HepG2 (cell line): ENCODE results near the gene VRK1. TPM values are rescaled to one million over a fixed set of nuclear protein-coding genes. Genes with fewer than 3 reads are reported as not detected.

Experiments
- ATAC-seq: fragments of 200-7000 bp; cut with Tn5 transposase; 3 replicates; pipeline ENCODE4 v1.9.1; 2020; ENCODE audit warnings: mild to moderate bottlenecking, moderate library complexity
- BruUV-seq: library from RNA; stranded (reverse); fragments of 400-500 nt; replicated peaks from 2 replicates; lab custom pipeline; 2021; lab: Mats Ljungman, UMichigan
- CTCF ChIA-PET: fragments of 300-600 bp; formaldehyde crosslinking; extraction: SDS; loops from one replicate; lab custom pipeline; 2021; ENCODE audit warnings: low total read pairs, inconsistent platforms, low intra/inter-chr PET ratio; lab: Yijun Ruan, JAX
- POLR2A ChIA-PET: fragments of 350-600 bp; sonication (Branson Sonifier 250); formaldehyde crosslinking; loops from one replicate; lab custom pipeline; 2020; ENCODE audit warnings: antibody characterized with exemption, inconsistent platforms; lab: Yijun Ruan, JAX
- DNase-seq: peaks from one replicate; pipeline ENCODE4 v3.0.0-alpha.2; 2015; ENCODE audit warnings: low spot score
- FAIRE-seq: peaks from 3 replicates; lab custom pipeline; 2011; peaks lifted over from hg19 to GRCh38; lab: Jason Lieb, UNC
- H2AFZ ChIP-seq: one replicate; pipeline ENCODE4 v1.6.1; 2011; ENCODE audit warnings: low read length, inconsistent platforms
- H3K27ac ChIP-seq: fragments of 300-600 bp; 3 replicates; pipeline ENCODE4 v1.8.0; 2011; ENCODE audit warnings: mixed run types, mild to moderate bottlenecking, mixed read lengths, low read length, inconsistent platforms; ENCODE audit not compliant: insufficient read depth; ENCODE audit errors: extremely low read length
- H3K27me3 ChIP-seq, 2 experiments: fragments of 200-600 bp in 1 of 2; 2 replicates in 1 of 2; 3 replicates in 1 of 2; pipeline versions ENCODE4 v1.6.0 to v1.8.0; 2011; ENCODE audit warnings: low read length in 2 of 2, mild to moderate bottlenecking in 2 of 2, moderate library complexity in 2 of 2, inconsistent platforms in 1 of 2; ENCODE audit not compliant: insufficient read depth in 2 of 2, control insufficient read depth in 1 of 2
- H3K36me3 ChIP-seq, 2 experiments: fragments of 200-600 bp in 1 of 2; replicated peaks in 1 of 2; 2 replicates in 1 of 2; 3 replicates in 1 of 2; pipeline versions ENCODE4 v1.5.1 to v1.8.0; 2011; ENCODE audit warnings: low read length in 2 of 2, inconsistent platforms in 1 of 2; ENCODE audit not compliant: insufficient read depth in 2 of 2, control insufficient read depth in 1 of 2
- H3K4me1 ChIP-seq: 2 replicates; pipeline ENCODE4 v1.5.1; 2012; ENCODE audit warnings: low read length, inconsistent platforms; ENCODE audit not compliant: insufficient read depth
- H3K4me2 ChIP-seq: 2 replicates; pipeline ENCODE4 v1.6.0; 2011; ENCODE audit warnings: low read depth, low read length, inconsistent platforms
- H3K4me3 ChIP-seq, 3 experiments: fragments of 200-600 bp in 1 of 3; sonication (generic), shearing (Covaris generic) in 1 of 3; replicated peaks in 1 of 3; 2 replicates each; pipeline ENCODE4 v1.5.1; 2011 to 2016; ENCODE audit warnings: low read length in 3 of 3, inconsistent platforms in 2 of 3, low read depth in 2 of 3, mild to moderate bottlenecking in 2 of 3, control low read depth in 1 of 3, mixed read lengths in 1 of 3; ENCODE audit not compliant: insufficient read depth in 1 of 3
- H3K79me2 ChIP-seq: one replicate; pipeline ENCODE4 v1.6.1; 2011; ENCODE audit warnings: low read length, inconsistent platforms; ENCODE audit not compliant: insufficient read depth
- H3K9ac ChIP-seq: 2 replicates; pipeline ENCODE4 v1.6.0; 2011; ENCODE audit warnings: mild to moderate bottlenecking, low read depth, low read length, inconsistent platforms; ENCODE audit not compliant: insufficient read depth
- H3K9me3 ChIP-seq: 2 replicates; pipeline ENCODE4 v1.5.1; 2012; ENCODE audit warnings: mild to moderate bottlenecking, low read length
- H4K20me1 ChIP-seq: 2 replicates; pipeline ENCODE4 v1.6.0; 2011; ENCODE audit warnings: inconsistent platforms, mild to moderate bottlenecking, low read length, moderate library complexity; ENCODE audit not compliant: insufficient read depth
- CAMTA2 ChIP-seq: sonication (generic); formaldehyde crosslinking; IDR thresholded peaks from 2 replicates; pipeline ENCODE4 v1.4.0; 2020; ENCODE audit warnings: mild to moderate bottlenecking, missing genetic modification reagents, borderline replicate concordance
- CC2D1A ChIP-seq: sonication (generic); formaldehyde crosslinking; IDR thresholded peaks from 2 replicates; pipeline ENCODE4 v1.8.1; 2023; ENCODE audit warnings: mild to moderate bottlenecking, missing genetic modification reagents
- DPF2 ChIP-seq: sonication (generic); formaldehyde crosslinking; IDR thresholded peaks from 2 replicates; pipeline ENCODE4 v1.4.0; 2020; ENCODE audit warnings: mild to moderate bottlenecking, low read depth, missing genetic modification reagents, borderline replicate concordance
- IKZF5 ChIP-seq: IDR thresholded peaks from 2 replicates; pipeline ENCODE4 v1.6.1; 2018; ENCODE audit warnings: missing genetic modification reagents, mild to moderate bottlenecking, missing compliant biosample characterization
- IRF1 ChIP-seq: sonication (generic); formaldehyde crosslinking; IDR thresholded peaks from 2 replicates; pipeline ENCODE4 v1.4.0; 2020; ENCODE audit warnings: low read depth, mild to moderate bottlenecking, missing genetic modification reagents
- MEIS1 ChIP-seq: sonication (generic); formaldehyde crosslinking; IDR thresholded peaks from 2 replicates; pipeline ENCODE4 v1.9.0; 2021; ENCODE audit warnings: mild to moderate bottlenecking, missing genetic modification reagents, moderate library complexity, borderline replicate concordance
- PHF8 ChIP-seq: sonication (generic); formaldehyde crosslinking; IDR thresholded peaks from 2 replicates; pipeline ENCODE4 v1.5.0; 2020; ENCODE audit warnings: missing genetic modification reagents
- RBAK ChIP-seq: sonication (generic); formaldehyde crosslinking; IDR thresholded peaks from 2 replicates; pipeline ENCODE4 v1.5.1; 2020; ENCODE audit warnings: mild to moderate bottlenecking, missing genetic modification reagents
- RCOR2 ChIP-seq: IDR thresholded peaks from 2 replicates; pipeline ENCODE4 v1.6.1; 2016; ENCODE audit warnings: missing biosample characterization, missing genetic modification reagents
- RXRB ChIP-seq: IDR thresholded peaks from 2 replicates; pipeline ENCODE4 v1.6.1; 2016; ENCODE audit warnings: borderline replicate concordance, missing genetic modification reagents, missing compliant biosample characterization
- ZBTB14 ChIP-seq: sonication (generic); formaldehyde crosslinking; IDR thresholded peaks from 2 replicates; pipeline ENCODE4 v1.4.0; 2020; ENCODE audit warnings: missing genetic modification reagents
- ZBTB46 ChIP-seq: sonication (generic); formaldehyde crosslinking; IDR thresholded peaks from 2 replicates; pipeline ENCODE4 v1.4.0; 2020; ENCODE audit warnings: mild to moderate bottlenecking, missing genetic modification reagents, borderline replicate concordance
- ZNF292 ChIP-seq: sonication (generic); formaldehyde crosslinking; IDR thresholded peaks from 2 replicates; pipeline ENCODE4 v1.8.1; 2022; ENCODE audit warnings: mild to moderate bottlenecking, low read depth, missing genetic modification reagents, borderline replicate concordance
- ZNF354B ChIP-seq: sonication (generic); formaldehyde crosslinking; IDR thresholded peaks from 2 replicates; pipeline ENCODE4 v1.8.0; 2022; ENCODE audit warnings: mild to moderate bottlenecking, missing genetic modification reagents
- ZNF430 ChIP-seq: sonication (generic); formaldehyde crosslinking; IDR thresholded peaks from 2 replicates; pipeline ENCODE4 v1.9.0; 2021; ENCODE audit warnings: mild to moderate bottlenecking, missing genetic modification reagents
- ZNF431 ChIP-seq: sonication (generic); formaldehyde crosslinking; IDR thresholded peaks from 2 replicates; pipeline ENCODE4 v1.9.0; 2022; ENCODE audit warnings: missing genetic modification reagents, low read depth, mild to moderate bottlenecking, borderline replicate concordance
- ZNF784 ChIP-seq: sonication (generic); formaldehyde crosslinking; IDR thresholded peaks from 2 replicates; pipeline ENCODE4 v1.5.1; 2020; ENCODE audit warnings: missing genetic modification reagents, mild to moderate bottlenecking, borderline replicate concordance
- WGBS: methylation state at CpG from one replicate; pipeline ENCODE4 v1.1.6; 2017; ENCODE audit warnings: low lambda C conversion rate; 5-methylcytosine and 5-hydroxymethylcytosine counted together
- in situ Hi-C: cut with HindIII; loops from 2 replicates; pipeline ENCODE4 v1.10.0; 2017; ENCODE audit warnings: low pct_unique_long_range_greater_than_20kb; ENCODE audit not compliant: extremely low pct_ligation_motif_present
- intact Hi-C: fragments of 100-400 bp; cut with micrococcal nuclease; formaldehyde crosslinking; loops from one replicate; pipeline ENCODE4 v1.10.0; 2022; ENCODE audit not compliant: unreplicated experiment
- polyA plus RNA-seq, 8 experiments: library from polyadenylated mRNA; depleted of rRNA in 3 of 8; stranded (reverse) in 7 of 8; unstranded in 1 of 8; fragments of >200 nt; fragmentation: Illumina TruSeq in 4 of 8; extraction: Trizol in 4 of 8; gene quantifications; 2 replicates each; pipeline versions ENCODE4 v1.2.1 to v1.2.3, GENCODE V29; 2011 to 2016; ENCODE audit warnings: low read depth in 4 of 8, missing spikeins in 1 of 8, mixed read lengths in 1 of 8; ENCODE audit not compliant: insufficient read depth in 1 of 8
- total RNA-seq, 5 experiments: library from RNA; depleted of rRNA; stranded (reverse); fragments of >200 nt; fragmentation: Illumina TruSeq; extraction: Trizol; gene quantifications; 2 replicates each; pipeline ENCODE4 v1.2.3, GENCODE V29; 2016; ENCODE audit warnings: low read depth in 1 of 5

Gene VRK1
- total and polyA plus RNA-seq, 2 of the 13 experiments (the other 11 are each of a cell fraction or from before 2014, with no cell fraction given), result 7.9 to 51.3 TPM

- no peak for ATAC-seq
- no peaks in the 10 kb centered on the region for H3K79me2 ChIP-seq
- intact Hi-C loops, result no loop called here
- no peak for FAIRE-seq
- TF ChIP-seq ZBTB14 (CRISPR knock-in tag), result no peak
- no peak for TF ChIP-seq ZBTB46 (CRISPR knock-in tag)
- TF ChIP-seq CC2D1A, result no peak
- no peak for TF ChIP-seq PHF8 (CRISPR knock-in tag)
- TF ChIP-seq RCOR2, result no peak
- no peak for TF ChIP-seq ZNF784 (CRISPR knock-in tag)
- TF ChIP-seq ZNF354B (CRISPR knock-in tag), result no peak
- TF ChIP-seq ZNF430, result no peak
- no peak for TF ChIP-seq IKZF5 (CRISPR knock-in tag)
- TF ChIP-seq RXRB (CRISPR knock-in tag), result no peak
- TF ChIP-seq CAMTA2, result no peak
- TF ChIP-seq ZNF292 (CRISPR knock-in tag), result no peak
- TF ChIP-seq MEIS1 (CRISPR knock-in tag), result no peak
- TF ChIP-seq ZNF431 (CRISPR knock-in tag), result no peak
- no peak for TF ChIP-seq DPF2
- no peak for TF ChIP-seq IRF1 (CRISPR knock-in tag)
- TF ChIP-seq RBAK (CRISPR knock-in tag), result no peak
- BruUV-seq, result no TSS peak
- ChIA-PET CTCF (no interaction called here), POLR2A (no interaction called here)
- H3K36me3 ChIP-seq, result no peaks in the 10 kb centered on the region
- in situ Hi-C loops, result no loop called here
- no peak overlapping the region for H3K9ac ChIP-seq
- no peaks in the 10 kb centered on the region for H3K4me1 ChIP-seq
- 97% methylated on average over 1 of the region's 1 CpG for WGBS
- H3K4me2 ChIP-seq, result no peak overlapping the region
- no peak overlapping the region for H3K27ac ChIP-seq
- DNase-seq, result no peak
- no peaks in the 10 kb centered on the region for H3K27me3 ChIP-seq
- H3K4me3 ChIP-seq, result no peak overlapping the region
- no peaks in the 10 kb centered on the region for H3K9me3 ChIP-seq
- H4K20me1 ChIP-seq, result no peaks in the 10 kb centered on the region
- H2AFZ ChIP-seq, result no peak overlapping the region
Measured at GRCh38 chr14:96888158-96888557, 91.0 kb downstream of the VRK1 start.
